ENCODE data around the gene MRPS31.

GRCh38 chr13:40680659-40681323 is 90.2 kb downstream of the MRPS31 start:
- TF ChIP-seq POLR2A (IDR thresholded peaks at IDR 0.05) (no peak), CTCF (IDR thresholded peaks at IDR 0.05) (no peak)

All from thyroid gland (tissue), 4 donors.